Hair follicular keratinocyte (primary cell): ENCODE results near the gene SF3A2. TPM values are rescaled to one million over a fixed set of nuclear protein-coding genes. Genes with fewer than 3 reads are reported as not detected.

Experiments
- total RNA-seq: library from RNA; depleted of rRNA; stranded (reverse); fragments of >200 nt; gene quantifications from 2 replicates; pipeline ENCODE4 v1.2.3, GENCODE V29; 2015

The SF3A2 gene
- 31.6 and 42.5 TPM in 2 replicates for total RNA-seq

DNA sequence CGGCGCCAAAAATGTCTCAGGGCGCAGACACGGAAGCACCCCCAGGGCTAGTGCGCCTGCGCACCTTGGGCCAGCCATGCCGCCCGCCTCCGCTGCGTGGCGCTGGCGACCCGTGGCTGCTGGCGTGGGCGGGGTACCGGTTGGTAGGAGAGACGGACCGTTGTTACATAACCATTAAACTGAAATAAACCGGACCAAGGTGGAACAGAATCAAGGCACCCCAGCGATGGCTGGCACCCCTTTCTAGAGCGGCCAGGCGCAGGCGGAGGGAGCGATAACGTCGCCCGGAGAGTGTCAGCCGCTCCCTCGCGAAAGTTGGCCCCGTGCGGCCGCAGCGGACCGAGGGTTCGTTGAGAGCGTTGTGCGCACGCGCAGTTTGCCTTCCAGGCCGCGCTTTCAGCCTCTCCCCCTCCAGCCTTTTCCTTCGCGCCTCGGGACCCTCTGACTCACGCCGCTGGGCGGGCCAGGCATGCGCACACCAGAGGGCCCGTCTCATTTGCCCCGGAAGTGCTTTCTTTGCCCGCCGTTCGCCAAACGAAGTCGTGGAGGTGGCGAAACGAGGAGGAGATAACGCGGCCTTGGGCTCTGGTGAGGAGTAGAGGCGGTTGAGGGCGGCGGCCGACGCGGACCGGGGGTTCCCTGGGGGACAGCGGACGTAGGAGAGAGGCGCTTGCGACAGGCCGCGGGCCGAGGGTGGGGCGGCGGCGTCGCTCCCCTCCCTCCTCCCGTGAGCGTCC is at the start of gene SF3A2, which contains the start of gene PLEKHJ1:
SF3A2 (plus strand) TSS at position 511 of the 737 bp plus-strand sequence. CDS start 6,595 bp downstream, outside the sequence.
PLEKHJ1 (minus strand) TSS at position 16 of the 737 bp plus-strand sequence. CDS start 81 bp downstream, outside the sequence.

DNA sequence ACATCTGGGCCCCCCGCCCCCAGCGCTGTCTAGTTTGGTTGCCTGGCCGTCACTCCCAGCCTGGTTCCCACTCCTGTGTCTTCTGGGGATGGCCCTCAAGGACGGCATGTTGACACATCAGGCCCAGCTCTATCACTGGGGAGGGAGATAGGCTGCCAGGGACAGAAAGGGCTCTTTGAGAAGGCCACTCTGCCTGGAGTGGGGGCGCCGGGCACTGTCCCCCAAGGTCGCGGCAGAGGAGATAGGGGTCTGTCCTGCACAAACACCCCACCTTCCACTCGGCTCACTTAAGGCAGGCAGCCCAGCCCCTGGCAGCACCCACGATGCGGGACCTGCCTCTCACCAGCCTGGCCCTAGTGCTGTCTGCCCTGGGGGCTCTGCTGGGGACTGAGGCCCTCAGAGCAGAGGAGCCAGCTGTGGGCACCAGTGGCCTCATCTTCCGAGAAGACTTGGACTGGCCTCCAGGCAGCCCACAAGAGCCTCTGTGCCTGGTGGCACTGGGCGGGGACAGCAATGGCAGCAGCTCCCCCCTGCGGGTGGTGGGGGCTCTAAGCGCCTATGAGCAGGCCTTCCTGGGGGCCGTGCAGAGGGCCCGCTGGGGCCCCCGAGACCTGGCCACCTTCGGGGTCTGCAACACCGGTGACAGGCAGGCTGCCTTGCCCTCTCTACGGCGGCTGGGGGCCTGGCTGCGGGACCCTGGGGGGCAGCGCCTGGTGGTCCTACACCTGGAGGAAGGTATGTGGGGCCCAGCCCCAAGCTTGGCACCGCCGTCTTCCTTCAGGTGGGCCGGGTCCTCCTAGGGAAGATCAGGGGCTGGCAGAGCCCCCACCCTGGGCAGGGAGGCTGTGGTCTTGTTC is 12.6 kb downstream of the SF3A2 start, which contains the start of gene AMH:
AMH (plus strand) TSS at position 314 of the 857 bp plus-strand sequence; CDS start at position 324, 10 bp downstream.

DNA sequence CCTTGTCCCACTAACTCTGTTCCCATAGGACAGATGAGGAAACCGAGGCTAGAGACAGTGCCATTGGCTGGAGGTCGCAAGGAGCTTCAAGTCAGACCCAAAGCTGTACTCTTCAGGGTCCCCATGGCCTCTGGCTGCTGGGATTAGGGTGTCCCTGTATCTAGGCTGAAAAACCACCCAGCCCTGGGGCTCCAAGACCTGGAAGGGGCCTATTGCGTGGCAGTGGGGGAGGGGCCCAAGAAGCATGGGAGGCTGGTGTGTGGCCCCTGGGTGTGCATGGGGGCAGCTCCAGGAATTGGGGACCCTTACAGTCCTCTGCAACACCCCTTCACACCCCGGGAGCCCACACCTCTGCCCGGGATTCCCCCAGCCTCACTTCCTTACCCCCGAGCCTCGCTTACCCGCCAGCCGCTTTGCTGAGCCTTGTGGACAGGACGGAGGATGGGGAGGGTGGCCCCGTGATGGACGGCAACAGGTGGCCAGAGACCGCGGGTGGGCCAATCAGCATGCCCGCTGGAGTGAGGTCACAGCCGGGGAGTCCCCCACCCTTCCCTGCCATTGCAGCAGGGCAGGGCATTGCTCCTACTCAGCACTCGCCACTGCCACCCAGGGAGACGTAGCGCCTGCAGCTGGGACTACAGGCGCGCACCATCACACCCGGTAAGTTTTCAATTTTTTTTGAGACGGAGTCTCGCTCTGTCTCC is 19.5 kb downstream of the SF3A2 start, which contains the start of gene JSRP1:
JSRP1 (minus strand) TSS at position 436 of the 704 bp plus-strand sequence. CDS start 1,103 bp downstream, outside the sequence.

DNA sequence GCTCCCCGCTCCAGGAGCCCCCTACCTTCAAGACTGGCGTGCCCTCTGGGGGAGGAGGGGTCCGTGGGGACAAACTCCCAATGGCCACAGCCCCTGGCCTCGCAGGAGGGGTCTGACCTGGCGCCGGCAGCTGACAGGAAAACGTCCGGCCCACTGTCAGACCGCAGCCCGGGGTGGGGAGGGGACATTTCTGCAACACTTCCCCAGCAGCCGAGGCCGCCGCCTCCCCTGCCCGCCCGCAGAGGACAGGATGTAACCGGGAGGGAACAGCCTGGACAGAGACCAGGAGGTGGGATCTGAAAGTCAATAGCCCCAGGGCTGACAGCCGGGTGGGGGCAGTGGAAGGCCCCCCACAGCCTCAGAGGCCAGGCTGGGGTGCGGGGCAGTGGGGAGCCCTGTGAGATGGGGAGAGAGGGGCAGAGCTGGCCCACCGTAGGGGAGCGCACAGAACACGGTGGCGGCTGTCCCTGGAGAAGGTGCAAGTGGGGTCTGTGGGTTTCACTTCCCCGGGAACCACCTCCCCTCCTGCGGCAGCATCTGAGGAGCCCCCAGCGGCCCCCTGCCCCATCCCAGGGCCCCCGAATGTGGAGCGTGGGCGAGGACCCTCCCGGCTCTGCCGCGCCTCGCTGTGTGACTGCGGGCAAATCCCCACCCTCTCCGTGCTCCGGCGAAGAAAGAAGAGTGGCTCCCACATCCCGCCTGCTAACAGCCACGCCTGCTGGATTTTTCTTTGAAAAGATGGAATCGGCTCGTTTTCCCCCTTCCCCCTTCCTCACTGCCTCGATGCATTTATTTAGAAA is 45.6 kb downstream of the SF3A2 start, which contains the start of gene PEAK3:
PEAK3 (minus strand) TSS at position 114 of the 800 bp plus-strand sequence. CDS start 1,244 bp downstream, outside the sequence.

Other genes with a start within 250 kb of the SF3A2 start
- gene BTBD2, start 221.1 kb upstream of the SF3A2 start, total RNA-seq, result 61.7 and 66.2 TPM in 2 replicates
- gene MKNK2, start 185.6 kb upstream of the SF3A2 start, total RNA-seq, result 115 and 149 TPM in 2 replicates
- 44.3 and 46.5 TPM in 2 replicates for gene MOB3A, start 140.5 kb upstream of the SF3A2 start, total RNA-seq
- gene IZUMO4, start 139.9 kb upstream of the SF3A2 start, total RNA-seq, result 0.70 and 1.1 TPM in 2 replicates
- 83.1 and 86.9 TPM in 2 replicates for gene AP3D1, start 85.3 kb upstream of the SF3A2 start, total RNA-seq
- gene DOT1L, start 72.9 kb upstream of the SF3A2 start, total RNA-seq, result 7.9 and 9.9 TPM in 2 replicates
- 63.9 and 89.6 TPM in 2 replicates for gene PLEKHJ1, start 495 bp upstream of the SF3A2 start, total RNA-seq
- 0.16 and 1.3 TPM in 2 replicates for gene AMH, start 12.5 kb downstream of the SF3A2 start, total RNA-seq
- not detected in 2 replicates for gene JSRP1, start 19.6 kb downstream of the SF3A2 start, total RNA-seq
- gene PEAK3, start 45.4 kb downstream of the SF3A2 start, total RNA-seq, result not detected in 2 replicates
- gene LINGO3, start 71.3 kb downstream of the SF3A2 start, total RNA-seq, result not detected in 2 replicates
- 310 and 405 TPM in 2 replicates for gene LSM7, start 91.8 kb downstream of the SF3A2 start, total RNA-seq
- gene SPPL2B, start 91.9 kb downstream of the SF3A2 start, total RNA-seq, result 19.9 and 30.5 TPM in 2 replicates
- not detected in 2 replicates for gene TMPRSS9, start 123.4 kb downstream of the SF3A2 start, total RNA-seq
- 53.6 and 97.9 TPM in 2 replicates for gene TIMM13, start 190.8 kb downstream of the SF3A2 start, total RNA-seq
- 79.4 and 192 TPM in 2 replicates for gene LMNB2, start 220.1 kb downstream of the SF3A2 start, total RNA-seq
- 19.2 and 30.0 TPM in 2 replicates for gene GADD45B, start 239.3 kb downstream of the SF3A2 start, total RNA-seq